Measurements from ENCODE around the gene PLA2G12A.

PLA2G12A gene

GRCh38 chr4:109676886-109677285 lies 53.0 kb downstream of the PLA2G12A start:
- no peak for DNase-seq (ENCODE audit: low spot score)

- DNase-seq (ENCODE audit: low spot score) = no peak
Measured at GRCh38 chr4:109675843-109676242, 54.0 kb downstream of the PLA2G12A start.

GRCh38 chr4:109675181-109675580 lies 54.7 kb downstream of the PLA2G12A start:
- no peak for DNase-seq (ENCODE audit: low spot score)

GRCh38 chr4:109673303-109673702 lies 56.6 kb downstream of the PLA2G12A start:
- DNase-seq (ENCODE audit: low spot score) = no peak

GRCh38 chr4:109672169-109672930 lies 57.5 kb downstream of the PLA2G12A start:
- no peak for DNase-seq (ENCODE audit: low spot score)

GRCh38 chr4:109671350-109671749 lies 58.5 kb downstream of the PLA2G12A start:
- no peak for DNase-seq (ENCODE audit: low spot score)

GRCh38 chr4:109665783-109666485 lies 63.9 kb downstream of the PLA2G12A start:
- DNase-seq (ENCODE audit: low spot score) = no peak

- no peak for DNase-seq (ENCODE audit: low spot score)
Measured at GRCh38 chr4:109662771-109663170, 67.1 kb downstream of the PLA2G12A start.

GRCh38 chr4:109662116-109662515 lies 67.8 kb downstream of the PLA2G12A start:
- no peak for DNase-seq (ENCODE audit: low spot score)
